Karpas-422 (cell line): ENCODE data around the gene PEF1. TPM values are rescaled to one million over a fixed set of nuclear protein-coding genes. Genes with fewer than 3 reads are reported as not detected.
"Not testable (repeated sequence)": the region's sequence is repeated elsewhere in the genome, so short reads cannot be mapped to it uniquely, and the experiment has no call there.

ENCODE experiments used
- DNase-seq: peaks from one replicate; pipeline ENCODE4 v3.0.0-alpha.2; 2015
- H2AFZ ChIP-seq: fragments of 200-600 bp; sonication (generic); 2 replicates; pipeline ENCODE4 v1.6.1; 2014; ENCODE audit warnings: antibody characterized with exemption, low read length, mixed read lengths
- H3K27ac ChIP-seq: fragments of 200-600 bp; sonication (generic); 2 replicates; pipeline ENCODE4 v1.5.1; 2014; ENCODE audit warnings: mild to moderate bottlenecking, low read length, moderate library complexity
- H3K27me3 ChIP-seq: fragments of 200-600 bp; sonication (generic); 2 replicates; pipeline ENCODE4 v1.6.1; 2014; ENCODE audit warnings: low read length, mixed read lengths
- H3K36me3 ChIP-seq: fragments of 200-600 bp; sonication (generic); 2 replicates; pipeline ENCODE4 v1.6.1; 2014; ENCODE audit warnings: low read length, mixed read lengths; ENCODE audit not compliant: insufficient read depth
- H3K4me1 ChIP-seq: fragments of 200-600 bp; sonication (generic); 2 replicates; pipeline ENCODE4 v1.6.1; 2014; ENCODE audit warnings: mild to moderate bottlenecking, low read length, mixed read lengths
- H3K4me2 ChIP-seq: fragments of 200-600 bp; sonication (generic); 2 replicates; pipeline ENCODE4 v1.6.1; 2014; ENCODE audit warnings: low read length, low read depth, mild to moderate bottlenecking; ENCODE audit not compliant: poor library complexity, severe bottlenecking
- H3K4me3 ChIP-seq: fragments of 200-600 bp; sonication (generic); 2 replicates; pipeline ENCODE4 v1.5.1; 2014; ENCODE audit warnings: mild to moderate bottlenecking, antibody characterized with exemption, low read length, mixed read lengths
- H3K79me2 ChIP-seq: fragments of 200-600 bp; sonication (generic); 2 replicates; pipeline ENCODE4 v1.6.1; 2014; ENCODE audit warnings: mild to moderate bottlenecking, low read length, mixed read lengths
- H3K9ac ChIP-seq: fragments of 200-600 bp; sonication (generic); 2 replicates; pipeline ENCODE4 v1.6.0; 2014; ENCODE audit warnings: low read length
- H3K9me2 ChIP-seq: fragments of 200-600 bp; sonication (generic), shearing (Covaris generic); replicated peaks from 2 replicates; pipeline ENCODE4 v1.6.0; 2014; ENCODE audit warnings: mild to moderate bottlenecking, low read length, moderate library complexity; ENCODE audit not compliant: insufficient read depth
- H3K9me3 ChIP-seq: fragments of 300-700, 200-600 bp; sonication (generic); 2 replicates; pipeline ENCODE4 v1.6.1; 2014; ENCODE audit warnings: low read length, mixed read lengths
- H4K20me1 ChIP-seq: fragments of 200-600 bp; sonication (generic); 2 replicates; pipeline ENCODE4 v1.6.1; 2014; ENCODE audit warnings: mild to moderate bottlenecking, antibody characterized with exemption, low read length, low read depth; ENCODE audit not compliant: insufficient read depth
- total RNA-seq: library from RNA; depleted of rRNA; stranded (reverse); fragments of >200 nt; shearing (Covaris generic); gene quantifications from 2 replicates; pipeline ENCODE4 v1.2.3, GENCODE V29; 2014; ENCODE audit warnings: low replicate concordance

PEF1 gene
- total RNA-seq, 1 experiment from 2014 or later = 53.0 TPM

DNA sequence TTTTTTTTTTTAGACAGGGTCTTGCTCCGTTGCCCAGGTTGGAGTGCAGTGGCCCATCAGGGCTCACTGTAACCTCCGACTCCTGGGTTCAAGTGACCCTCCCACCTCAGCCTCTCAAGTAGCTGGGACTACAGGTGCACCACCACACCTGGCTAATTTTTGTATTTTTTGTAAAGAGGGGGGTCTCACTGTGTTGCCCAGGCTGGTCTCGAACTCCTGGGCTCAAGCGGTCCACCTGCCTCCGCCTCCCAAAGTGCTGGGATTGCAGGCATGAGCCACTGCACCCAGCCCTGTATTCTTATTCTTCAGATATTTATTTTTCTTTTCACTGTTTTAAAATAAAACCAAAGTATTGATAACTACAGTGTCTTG is 57.4 kb downstream of the PEF1 start:
- not testable (repeated sequence) for H3K36me3 ChIP-seq, H3K9me3 ChIP-seq, H3K9ac ChIP-seq, H3K4me2 ChIP-seq, H3K27me3 ChIP-seq, H3K9me2 ChIP-seq, H4K20me1 ChIP-seq, H2AFZ ChIP-seq, H3K4me3 ChIP-seq, DNase-seq, H3K79me2 ChIP-seq, H3K4me1 ChIP-seq, H3K27ac ChIP-seq

DNA sequence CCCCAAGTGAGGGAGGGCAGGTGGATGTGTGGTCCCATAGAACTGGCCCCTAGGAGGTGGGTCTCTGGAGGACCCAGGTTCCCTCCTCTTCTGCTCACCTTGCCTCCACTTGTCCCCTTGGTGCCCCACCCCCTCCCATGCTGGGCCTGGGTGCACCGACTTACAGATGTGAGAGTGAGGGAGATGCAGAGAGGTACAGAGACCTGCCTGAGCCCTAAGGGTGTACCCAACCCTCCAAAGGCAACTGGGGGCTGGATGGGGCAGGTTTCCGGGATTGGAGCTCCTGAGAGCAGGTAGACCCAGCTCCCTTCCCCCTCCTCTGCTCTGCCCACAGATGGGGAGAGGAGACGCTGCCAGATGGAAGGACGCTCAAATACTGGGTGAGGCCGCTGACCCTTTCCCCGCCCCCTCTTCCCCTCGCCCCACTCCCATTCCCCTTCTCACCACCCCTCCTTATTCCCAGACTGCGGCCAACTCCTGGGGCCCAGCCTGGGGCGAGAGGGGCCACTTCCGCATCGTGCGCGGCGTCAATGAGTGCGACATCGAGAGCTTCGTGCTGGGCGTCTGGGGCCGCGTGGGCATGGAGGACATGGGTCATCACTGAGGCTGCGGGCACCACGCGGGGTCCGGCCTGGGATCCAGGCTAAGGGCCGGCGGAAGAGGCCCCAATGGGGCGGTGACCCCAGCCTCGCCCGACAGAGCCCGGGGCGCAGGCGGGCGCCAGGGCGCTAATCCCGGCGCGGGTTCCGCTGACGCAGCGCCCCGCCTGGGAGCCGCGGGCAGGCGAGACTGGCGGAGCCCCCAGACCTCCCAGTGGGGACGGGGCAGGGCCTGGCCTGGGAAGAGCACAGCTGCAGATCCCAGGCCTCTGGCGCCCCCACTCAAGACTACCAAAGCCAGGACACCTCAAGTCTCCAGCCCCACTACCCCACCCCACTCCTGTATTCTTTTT is 58.0 kb downstream of the PEF1 start:
- Histone ChIP-seq H3K9me2 (no peaks in the 10 kb centered on the region), H3K9ac (no peak overlapping the region), H3K4me2 (no peak overlapping the region), H3K79me2 (no peaks in the 10 kb centered on the region), H3K27ac (no peak overlapping the region), H3K9me3 (no peaks in the 10 kb centered on the region), H3K4me1 (no peaks in the 10 kb centered on the region), H2AFZ (no peak overlapping the region), H3K4me3 (no peak overlapping the region), H4K20me1 (no peaks in the 10 kb centered on the region), H3K36me3 (no peaks in the 10 kb centered on the region), H3K27me3 (no peaks in the 10 kb centered on the region)
- DNase-seq = no peak

DNA sequence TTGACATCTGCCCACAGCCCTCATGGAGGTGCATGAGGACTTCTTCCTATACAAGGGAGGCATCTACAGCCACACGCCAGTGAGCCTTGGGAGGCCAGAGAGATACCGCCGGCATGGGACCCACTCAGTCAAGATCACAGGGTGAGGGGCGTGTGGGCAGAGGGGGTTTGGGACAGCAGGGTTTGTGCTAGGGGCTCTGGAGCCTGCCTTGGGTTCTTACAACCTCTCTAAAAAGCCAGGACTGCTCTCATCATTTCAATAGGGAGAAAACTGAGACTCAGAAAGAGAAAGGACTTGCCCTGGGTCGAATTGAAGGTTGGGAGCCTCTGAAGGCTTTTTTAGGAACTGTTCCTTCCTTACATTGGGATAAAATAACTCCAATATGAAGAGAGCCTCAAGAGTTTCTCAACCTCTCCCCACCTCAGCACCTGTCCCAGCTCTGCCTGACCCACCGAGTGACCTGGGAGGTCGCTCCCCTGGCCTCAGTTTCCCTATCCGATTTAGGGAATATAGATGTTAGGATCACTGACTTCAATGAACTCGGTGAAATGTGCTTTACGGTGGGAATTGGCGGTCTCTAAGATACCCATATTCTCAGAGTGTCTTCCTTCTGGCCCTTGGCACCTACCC is 58.8 kb downstream of the PEF1 start:
- Histone ChIP-seq H3K4me3 (no peak overlapping the region), H3K9ac (no peak overlapping the region), H3K4me1 (no peaks in the 10 kb centered on the region), H2AFZ (no peak overlapping the region), H3K36me3 (no peaks in the 10 kb centered on the region), H3K27me3 (no peaks in the 10 kb centered on the region), H3K9me3 (no peaks in the 10 kb centered on the region), H4K20me1 (no peaks in the 10 kb centered on the region), H3K4me2 (no peak overlapping the region), H3K9me2 (no peaks in the 10 kb centered on the region), H3K27ac (no peak overlapping the region), H3K79me2 (no peaks in the 10 kb centered on the region)
- no peak for DNase-seq

DNA sequence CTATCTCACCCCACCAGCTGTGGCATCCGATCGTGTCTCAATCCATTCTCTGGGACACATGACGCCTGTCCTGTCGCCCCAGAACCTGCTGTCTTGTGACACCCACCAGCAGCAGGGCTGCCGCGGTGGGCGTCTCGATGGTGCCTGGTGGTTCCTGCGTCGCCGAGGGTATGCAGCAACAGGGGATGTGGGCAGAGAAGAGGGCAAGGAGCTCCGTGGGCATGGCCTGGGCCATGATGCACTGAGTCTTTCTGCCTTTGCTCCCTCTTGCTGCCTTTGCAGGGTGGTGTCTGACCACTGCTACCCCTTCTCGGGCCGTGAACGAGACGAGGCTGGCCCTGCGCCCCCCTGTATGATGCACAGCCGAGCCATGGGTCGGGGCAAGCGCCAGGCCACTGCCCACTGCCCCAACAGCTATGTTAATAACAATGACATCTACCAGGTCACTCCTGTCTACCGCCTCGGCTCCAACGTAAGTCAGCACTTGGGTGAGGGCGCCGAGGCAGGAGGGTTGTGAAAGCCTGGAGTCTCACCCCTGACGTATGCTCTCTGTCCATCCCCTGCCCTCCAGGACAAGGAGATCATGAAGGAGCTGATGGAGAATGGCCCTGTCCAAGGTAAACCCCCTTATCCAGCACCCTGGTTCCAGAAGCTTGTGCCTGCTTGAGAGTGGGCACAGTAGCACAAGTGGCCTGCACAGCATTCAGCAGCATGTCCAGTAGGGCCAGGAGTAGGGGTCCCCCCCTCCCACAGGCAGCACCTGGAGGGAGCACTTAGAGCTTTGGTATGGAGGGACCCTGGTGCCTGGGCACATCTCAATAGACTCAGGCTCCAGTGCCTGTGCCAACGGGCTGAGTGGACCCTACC is 59.6 kb downstream of the PEF1 start:
- H3K79me2 ChIP-seq = no peaks in the 10 kb centered on the region
- no peaks in the 10 kb centered on the region for H3K9me2 ChIP-seq

DNA sequence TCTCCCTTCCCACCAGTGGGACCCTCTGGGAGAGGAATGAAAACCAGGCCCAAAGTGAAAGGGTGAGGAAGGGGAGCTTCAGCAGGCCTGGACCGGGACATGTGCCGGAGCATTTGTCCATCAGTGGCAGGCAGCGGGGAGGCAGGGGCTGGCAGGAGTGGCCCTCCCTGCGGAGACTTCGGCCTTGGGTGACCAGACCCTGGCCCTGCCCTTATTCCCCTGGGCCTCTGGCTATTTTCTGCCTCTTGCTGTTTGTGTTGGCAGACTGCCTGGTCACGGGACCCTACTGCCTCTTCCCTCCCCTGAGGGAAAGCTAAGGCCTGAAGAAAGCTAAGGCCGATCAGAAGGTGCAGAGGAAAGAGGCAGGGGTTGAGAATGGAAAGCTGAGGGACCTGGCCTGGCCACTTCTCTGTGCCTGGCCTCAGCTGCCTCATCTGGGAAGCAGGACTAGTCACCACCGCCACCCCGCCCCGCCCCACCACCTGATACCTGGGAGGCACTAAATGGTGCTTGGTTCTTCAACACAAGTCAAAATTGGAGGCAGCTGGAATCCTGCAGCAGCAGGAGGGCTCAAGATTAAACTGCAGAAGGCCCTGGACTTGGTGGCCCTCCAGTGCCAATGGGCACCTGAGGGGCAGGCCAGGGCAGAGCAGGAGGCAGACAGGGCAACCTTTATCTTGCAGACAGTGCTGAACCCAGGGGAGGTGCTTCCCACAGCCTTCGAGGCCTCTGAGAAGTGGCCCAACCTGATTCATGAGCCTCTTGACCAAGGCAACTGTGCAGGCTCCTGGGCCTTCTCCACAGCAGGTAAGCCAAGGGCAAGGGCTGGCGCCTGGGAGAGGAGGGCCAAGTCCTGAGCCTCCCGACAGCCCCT is 60.4 kb downstream of the PEF1 start:
- no peaks in the 10 kb centered on the region for H4K20me1 ChIP-seq
- H3K4me1 ChIP-seq = no peaks in the 10 kb centered on the region
- H3K27me3 ChIP-seq = no peaks in the 10 kb centered on the region
- H3K9me2 ChIP-seq = no peaks in the 10 kb centered on the region
- H3K4me2 ChIP-seq = no peak overlapping the region
- DNase-seq = no peak
- no peak overlapping the region for H3K9ac ChIP-seq
- H3K4me3 ChIP-seq = no peak overlapping the region
- no peaks in the 10 kb centered on the region for H3K36me3 ChIP-seq
- no peaks in the 10 kb centered on the region for H3K79me2 ChIP-seq
- no peak overlapping the region for H2AFZ ChIP-seq
- no peak overlapping the region for H3K27ac ChIP-seq
- H3K9me3 ChIP-seq = no peaks in the 10 kb centered on the region

More for the DNA sequence above, 59.6 kb downstream of the PEF1 start:
- Histone ChIP-seq H3K9me3 (no peaks in the 10 kb centered on the region), H2AFZ (no peak overlapping the region), H3K9ac (no peak overlapping the region), H3K36me3 (no peaks in the 10 kb centered on the region), H4K20me1 (no peaks in the 10 kb centered on the region), H3K4me1 (no peaks in the 10 kb centered on the region), H3K27ac (no peak overlapping the region), H3K4me2 (no peak overlapping the region), H3K4me3 (no peak overlapping the region), H3K27me3 (no peaks in the 10 kb centered on the region)
- no peak for DNase-seq

DNA sequence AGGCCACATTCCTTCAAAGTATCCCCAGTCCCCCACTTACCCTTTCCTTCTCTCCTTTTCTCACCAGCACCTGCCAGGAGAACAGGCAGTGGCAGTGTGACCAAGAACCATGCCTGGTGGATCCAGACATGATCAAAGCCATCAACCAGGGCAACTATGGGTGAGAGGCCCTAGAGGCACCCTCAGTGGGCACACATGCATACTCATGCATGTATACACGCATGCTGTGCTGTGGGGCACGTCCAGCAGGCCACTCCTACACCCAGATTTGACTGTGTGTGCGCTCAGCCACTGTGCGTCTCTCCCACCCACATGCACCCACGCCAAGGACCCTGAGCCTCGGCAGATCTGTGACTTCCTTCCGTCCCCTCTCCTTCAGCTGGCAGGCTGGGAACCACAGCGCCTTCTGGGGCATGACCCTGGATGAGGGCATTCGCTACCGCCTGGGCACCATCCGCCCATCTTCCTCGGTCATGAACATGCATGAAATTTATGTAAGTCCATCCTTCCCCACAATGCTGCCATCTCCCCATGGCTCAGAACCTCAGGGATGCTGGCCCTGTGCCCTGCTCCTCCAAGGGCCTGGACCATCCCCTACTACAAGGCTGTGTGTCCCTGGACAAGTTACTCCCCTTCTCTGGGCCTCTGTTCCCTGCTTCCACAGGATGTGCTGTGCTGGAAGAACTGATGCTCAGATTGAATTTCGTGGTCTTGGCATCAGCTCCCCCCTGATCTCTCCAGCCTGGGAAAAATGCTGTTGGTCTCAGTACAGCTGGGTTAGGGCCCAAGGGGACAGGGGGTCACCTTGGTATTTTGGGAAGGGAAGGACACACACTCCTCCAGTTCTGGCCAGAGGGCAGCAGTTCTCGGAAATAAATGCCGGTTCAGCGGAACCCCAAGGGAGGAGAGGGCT is 61.3 kb downstream of the PEF1 start:
- Histone ChIP-seq H2AFZ (no peak overlapping the region), H3K9ac (no peak overlapping the region), H3K4me1 (no peaks in the 10 kb centered on the region), H3K4me3 (no peak overlapping the region), H3K9me3 (no peaks in the 10 kb centered on the region), H3K4me2 (no peak overlapping the region), H3K36me3 (no peaks in the 10 kb centered on the region), H3K9me2 (no peaks in the 10 kb centered on the region), H3K79me2 (no peaks in the 10 kb centered on the region), H3K27me3 (no peaks in the 10 kb centered on the region), H4K20me1 (no peaks in the 10 kb centered on the region), H3K27ac (no peak overlapping the region)
- DNase-seq = no peak
